Cardiac muscle cell (in vitro differentiated cells and primary cell): Measurements from ENCODE around the gene CYP26A1. TPM values are rescaled to one million over a fixed set of nuclear protein-coding genes. Genes with fewer than 3 reads are reported as not detected.

Experiments
- DNase-seq, 2 donors: peaks; one replicate each; pipeline versions ENCODE4 v3.0.0 to v3.0.0-alpha.2; 2010 to 2017; ENCODE audit warnings: low read depth in 1 of 2, low spot score in 1 of 2
- H3K27ac ChIP-seq: fragments of 200-600 bp; sonication (generic); 2 replicates; pipeline ENCODE4 v1.5.1; 2016
- H3K27me3 ChIP-seq: fragments of 200-600 bp; sonication (generic); 2 replicates; pipeline ENCODE4 v1.6.0; 2016; ENCODE audit warnings: control low read depth
- H3K36me3 ChIP-seq: fragments of 200-600 bp; sonication (generic); 2 replicates; pipeline ENCODE4 v1.5.1; 2016; ENCODE audit warnings: control low read depth
- H3K4me1 ChIP-seq: fragments of 200-600 bp; sonication (generic); 2 replicates; pipeline ENCODE4 v1.8.1; 2017; ENCODE audit warnings: low read depth, mild to moderate bottlenecking, mixed run types
- H3K4me3 ChIP-seq: fragments of 200-600 bp; sonication (generic); 2 replicates; pipeline ENCODE4 v1.5.1; 2016; ENCODE audit warnings: mild to moderate bottlenecking
- H3K9me3 ChIP-seq: fragments of 200-600 bp; sonication (generic); 2 replicates; pipeline ENCODE4 v1.5.1; 2017; ENCODE audit warnings: low read depth, mild to moderate bottlenecking, control low read depth
- polyA plus RNA-seq: library from polyadenylated mRNA; unstranded; fragments of >200 nt; fragmentation: Nextera tagmentation; extraction: Ambion mirVana; gene quantifications from 2 replicates; pipeline ENCODE4 v1.2.1, GENCODE V29; 2016
- total RNA-seq: library from RNA; depleted of rRNA; stranded (reverse); fragments of >200 nt; gene quantifications from 2 replicates; pipeline ENCODE4 v1.2.3, GENCODE V29; 2016
- TF ChIP-seq, protein P1 (sequence below): IDR thresholded peaks from 2 replicates; pipeline ENCODE4 v1.5.1; 2012; ENCODE audit warnings: low read depth, mild to moderate bottlenecking, low read length

CYP26A1 gene
- total and polyA plus RNA-seq, 2 experiments from 2014 or later, result 1.2 to 3.0 TPM

DNA sequence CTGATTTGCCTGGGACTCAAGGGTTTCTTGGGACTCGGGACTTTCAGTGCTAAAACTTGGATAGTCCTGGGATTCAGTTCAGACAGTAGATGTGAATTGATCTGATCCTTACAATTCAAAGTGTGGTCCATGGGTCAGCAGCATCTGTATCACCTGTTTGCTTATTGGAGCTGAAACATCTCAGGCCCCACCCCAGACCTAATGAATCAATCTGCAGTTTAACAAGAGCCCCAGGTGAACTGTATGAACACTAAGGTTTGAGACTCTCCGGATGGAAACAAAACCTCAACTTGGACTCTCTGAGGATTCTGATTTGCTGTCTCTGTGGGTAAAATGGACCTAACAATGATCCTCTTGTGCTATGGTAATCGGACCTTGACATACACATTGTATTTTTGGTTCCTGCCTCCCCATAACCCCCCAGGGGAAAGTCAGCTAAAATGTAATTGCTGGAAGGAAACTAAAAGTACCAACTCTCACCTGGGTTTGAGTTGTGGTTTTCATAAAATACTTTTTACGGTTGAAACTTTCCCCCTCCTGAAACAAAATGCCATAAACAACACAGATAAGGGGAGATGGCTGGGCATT lies 11.7 kb downstream of the CYP26A1 start:
- no peak for DNase-seq
- H3K27ac ChIP-seq, result no peak overlapping the region
- no peaks in the 10 kb centered on the region for H3K27me3 ChIP-seq
- H3K36me3 ChIP-seq, result no peaks in the 10 kb centered on the region
- no peaks in the 10 kb centered on the region for H3K4me1 ChIP-seq
- TF ChIP-seq, protein P1, sequence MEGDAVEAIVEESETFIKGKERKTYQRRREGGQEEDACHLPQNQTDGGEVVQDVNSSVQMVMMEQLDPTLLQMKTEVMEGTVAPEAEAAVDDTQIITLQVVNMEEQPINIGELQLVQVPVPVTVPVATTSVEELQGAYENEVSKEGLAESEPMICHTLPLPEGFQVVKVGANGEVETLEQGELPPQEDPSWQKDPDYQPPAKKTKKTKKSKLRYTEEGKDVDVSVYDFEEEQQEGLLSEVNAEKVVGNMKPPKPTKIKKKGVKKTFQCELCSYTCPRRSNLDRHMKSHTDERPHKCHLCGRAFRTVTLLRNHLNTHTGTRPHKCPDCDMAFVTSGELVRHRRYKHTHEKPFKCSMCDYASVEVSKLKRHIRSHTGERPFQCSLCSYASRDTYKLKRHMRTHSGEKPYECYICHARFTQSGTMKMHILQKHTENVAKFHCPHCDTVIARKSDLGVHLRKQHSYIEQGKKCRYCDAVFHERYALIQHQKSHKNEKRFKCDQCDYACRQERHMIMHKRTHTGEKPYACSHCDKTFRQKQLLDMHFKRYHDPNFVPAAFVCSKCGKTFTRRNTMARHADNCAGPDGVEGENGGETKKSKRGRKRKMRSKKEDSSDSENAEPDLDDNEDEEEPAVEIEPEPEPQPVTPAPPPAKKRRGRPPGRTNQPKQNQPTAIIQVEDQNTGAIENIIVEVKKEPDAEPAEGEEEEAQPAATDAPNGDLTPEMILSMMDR, result no peak
- no peaks in the 10 kb centered on the region for H3K9me3 ChIP-seq
- H3K4me3 ChIP-seq, result no peak overlapping the region

DNA sequence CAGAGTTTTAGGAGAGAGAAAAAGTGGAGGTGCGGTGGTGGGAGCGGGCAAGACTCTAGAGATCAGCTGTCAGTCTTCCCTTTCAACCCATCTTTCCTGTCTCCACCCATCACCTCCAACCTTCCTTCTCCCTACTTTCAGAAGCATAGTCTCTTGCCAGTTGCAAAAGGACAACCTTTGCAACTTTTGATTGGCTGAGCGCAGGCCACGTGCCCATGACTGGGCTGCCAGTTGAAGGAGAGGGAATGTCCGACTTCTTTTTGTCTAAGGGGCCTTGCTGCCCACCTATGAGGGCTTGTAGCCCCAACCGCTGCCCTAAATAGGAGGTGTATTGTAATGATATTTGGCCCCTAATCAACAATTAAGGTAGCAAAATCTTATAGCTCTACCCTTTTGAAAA lies 12.6 kb downstream of the CYP26A1 start:
- Histone ChIP-seq H3K27ac (no peak overlapping the region), H3K4me1 (no peaks in the 10 kb centered on the region), H3K27me3 (no peaks in the 10 kb centered on the region), H3K9me3 (no peaks in the 10 kb centered on the region), H3K4me3 (no peak overlapping the region), H3K36me3 (no peaks in the 10 kb centered on the region)
- TF ChIP-seq, protein P1, result no peak
- DNase-seq, result no peak

DNA sequence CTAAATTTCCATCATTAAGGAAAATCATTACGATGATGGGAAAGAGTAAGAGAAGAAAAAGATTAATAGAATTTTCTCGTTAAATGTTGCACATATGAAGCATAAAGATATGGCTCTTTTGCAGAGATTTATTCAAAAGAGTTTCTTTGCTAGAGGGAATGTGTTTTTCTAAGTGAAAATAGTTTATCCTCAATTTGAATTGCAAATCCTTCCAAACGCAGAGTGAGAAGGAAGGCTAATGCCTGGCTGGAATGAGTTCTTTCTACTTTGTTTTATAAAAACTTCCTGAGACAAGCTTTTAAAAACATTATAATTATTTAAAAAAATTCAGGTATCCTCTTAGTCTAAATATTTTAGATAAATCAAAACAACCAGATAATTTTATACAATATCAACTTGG lies 14.2 kb downstream of the CYP26A1 start:
- DNase-seq, result no peak
- H3K36me3 ChIP-seq, result no peaks in the 10 kb centered on the region
- TF ChIP-seq, protein P1, result no peak
- no peaks in the 10 kb centered on the region for H3K9me3 ChIP-seq
- no peaks in the 10 kb centered on the region for H3K4me1 ChIP-seq
- H3K27ac ChIP-seq, result no peak overlapping the region
- no peaks in the 10 kb centered on the region for H3K27me3 ChIP-seq
- no peak overlapping the region for H3K4me3 ChIP-seq

DNA sequence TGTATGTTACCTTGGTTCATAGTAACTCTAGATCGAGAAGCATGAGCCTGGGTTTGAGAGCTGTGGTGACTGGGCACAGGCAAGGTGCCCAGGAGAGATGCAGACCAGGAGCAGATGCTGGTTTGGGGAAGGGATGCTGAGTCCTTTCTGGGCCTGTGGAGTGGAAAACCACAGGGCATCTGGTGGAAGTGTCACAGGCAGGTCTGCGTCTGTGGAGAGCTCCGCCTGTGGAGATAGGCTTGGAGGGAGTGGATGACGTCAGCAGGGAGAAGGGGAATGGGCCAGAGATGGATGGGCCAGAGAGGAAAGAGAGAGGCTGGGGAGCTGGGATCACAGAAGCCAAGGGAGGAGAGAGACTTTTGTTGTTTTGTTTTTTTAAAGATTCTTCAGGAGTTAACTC lies 14.8 kb downstream of the CYP26A1 start:
- no peak for DNase-seq
- TF ChIP-seq, protein P1, result no peak
- Histone ChIP-seq H3K27ac (no peak overlapping the region), H3K4me3 (no peak overlapping the region), H3K4me1 (no peaks in the 10 kb centered on the region), H3K36me3 (no peaks in the 10 kb centered on the region), H3K9me3 (no peaks in the 10 kb centered on the region), H3K27me3 (no peaks in the 10 kb centered on the region)

DNA sequence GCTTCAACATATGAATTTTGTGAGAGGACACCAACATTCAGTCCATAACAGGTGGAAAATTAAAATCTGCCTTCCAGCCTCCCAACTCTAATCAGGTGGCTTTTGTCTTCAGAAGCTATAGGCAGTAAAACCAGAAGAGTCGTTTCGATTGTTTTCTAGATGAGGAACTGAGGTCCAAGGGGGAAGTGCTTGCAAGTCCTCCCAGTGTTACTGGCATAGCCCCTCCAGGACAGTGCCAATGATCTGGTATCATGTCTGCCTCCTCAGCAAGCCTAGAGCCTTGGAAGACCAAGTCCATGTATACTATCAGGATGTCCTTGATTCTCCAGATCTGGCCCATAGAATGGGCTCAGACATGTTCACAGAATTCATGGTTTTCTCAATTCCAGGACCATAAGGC lies 16.9 kb downstream of the CYP26A1 start:
- Histone ChIP-seq H3K4me3 (no peak overlapping the region), H3K4me1 (no peaks in the 10 kb centered on the region), H3K27ac (no peak overlapping the region), H3K27me3 (no peaks in the 10 kb centered on the region), H3K9me3 (no peaks in the 10 kb centered on the region), H3K36me3 (no peaks in the 10 kb centered on the region)
- no peak for DNase-seq
- TF ChIP-seq, protein P1, result no peak
